GM19324 (cell line): ENCODE results near the gene GALNT6.
"Not testable (repeated sequence)": the region's sequence is repeated elsewhere in the genome, so short reads cannot be mapped to it uniquely, and the experiment has no call there.

Source experiments
- ATAC-seq: cut with Tn5 transposase; IDR thresholded peaks from one replicate; pipeline ENCODE4 v1.9.1; 2021; ENCODE audit warnings: mild to moderate bottlenecking, moderate library complexity; ENCODE audit not compliant: unreplicated experiment, low FRiP score

GALNT6 gene

DNA sequence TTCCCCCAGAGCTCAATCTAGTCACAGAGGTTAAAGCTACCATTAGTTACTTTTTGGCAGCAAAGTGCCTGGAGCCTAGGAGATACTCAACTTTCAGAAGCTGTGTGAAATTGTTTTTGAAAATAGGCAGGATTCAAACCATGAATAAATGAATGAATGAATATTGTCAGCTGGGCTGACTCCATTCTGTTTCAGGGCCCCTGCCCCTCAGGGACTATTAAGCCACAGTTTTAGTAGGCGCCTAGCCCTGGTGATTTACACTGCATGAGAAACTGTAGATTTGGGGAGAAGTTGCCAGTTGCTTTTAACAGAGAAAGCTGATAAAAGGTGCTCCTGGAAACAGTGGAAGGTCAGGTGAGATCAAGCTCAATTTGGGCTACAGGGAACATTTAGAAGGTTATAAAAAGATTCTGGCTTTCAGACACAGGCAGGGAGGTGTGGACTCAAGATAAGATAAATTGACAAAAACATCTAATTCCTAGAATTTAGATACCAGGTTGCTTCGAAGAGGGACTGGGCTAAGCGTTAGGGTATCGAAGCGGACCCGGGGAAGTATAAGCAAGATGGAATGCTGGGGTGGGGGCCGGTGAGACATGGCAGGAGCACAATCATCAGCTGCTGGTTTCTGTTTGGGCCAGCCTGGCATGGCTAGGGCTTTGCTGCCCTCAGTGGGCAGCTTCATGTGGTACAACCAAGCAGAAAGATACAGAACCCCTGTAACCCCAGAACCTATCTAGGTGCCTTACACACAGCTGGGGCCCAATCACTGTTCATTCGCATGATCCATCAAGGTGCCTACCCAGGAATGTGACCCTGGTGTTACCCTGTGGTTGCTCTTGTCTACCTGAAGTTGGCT is 29.8 kb downstream of the GALNT6 start:
- no peak for ATAC-seq

DNA sequence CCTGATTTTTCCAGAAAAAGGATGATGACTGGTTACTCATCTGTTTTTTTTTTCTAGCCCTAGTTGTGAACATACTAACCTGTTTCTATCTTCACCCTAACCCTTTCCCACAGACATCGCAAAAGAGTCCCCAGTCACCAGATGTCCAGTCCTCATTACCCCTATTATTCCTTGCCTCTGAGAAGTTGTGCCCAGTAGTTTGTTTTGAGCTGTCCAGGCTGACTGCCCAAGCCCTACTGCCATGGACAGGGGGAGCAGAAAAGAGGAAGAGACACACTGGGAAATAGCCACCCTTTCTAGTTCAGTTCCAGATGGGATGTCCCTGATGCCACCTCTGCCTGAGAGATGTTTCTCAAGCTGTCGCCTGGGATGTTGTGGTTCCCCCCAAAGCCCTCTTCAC is 30.9 kb downstream of the GALNT6 start:
- ATAC-seq: no peak

GRCh38 chr12:51359851-51360250 is 31.4 kb downstream of the GALNT6 start:
- ATAC-seq: no peak

- no peak for ATAC-seq
Observed at GRCh38 chr12:51358496-51358895, 32.7 kb downstream of the GALNT6 start.

DNA sequence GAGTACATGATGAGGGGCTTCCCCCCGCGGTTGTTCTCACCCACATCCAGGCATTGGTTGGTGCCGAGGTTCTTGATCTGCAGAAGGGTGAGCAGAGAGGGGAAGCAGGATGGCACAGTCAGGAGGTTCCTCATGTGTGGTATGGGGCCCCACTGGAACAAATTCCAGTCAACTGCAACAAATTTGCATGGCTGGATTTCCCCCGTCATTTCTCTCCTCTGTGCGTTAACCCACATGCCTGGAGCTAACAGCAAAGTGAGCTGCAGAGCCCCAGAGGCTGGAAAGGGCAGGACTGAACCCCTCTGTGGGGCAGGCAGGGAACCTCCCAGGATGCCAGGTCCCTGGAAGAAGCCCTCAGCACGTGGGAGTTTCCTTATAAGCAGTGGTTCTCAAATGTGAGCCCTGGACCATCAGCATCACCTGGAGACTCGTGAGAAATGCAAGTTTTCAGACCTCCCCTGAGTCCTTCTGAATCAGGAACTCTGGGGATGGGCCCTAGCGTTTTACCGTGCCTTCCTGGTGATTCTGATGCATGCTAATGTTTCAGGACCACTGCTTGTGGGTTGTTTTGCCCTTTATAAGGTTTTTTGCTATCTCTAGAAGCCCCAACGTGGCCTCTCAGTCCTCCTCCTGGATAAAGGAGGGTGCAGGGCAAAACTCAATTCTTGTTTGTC is 33.7 kb downstream of the GALNT6 start:
- ATAC-seq: no peak

DNA sequence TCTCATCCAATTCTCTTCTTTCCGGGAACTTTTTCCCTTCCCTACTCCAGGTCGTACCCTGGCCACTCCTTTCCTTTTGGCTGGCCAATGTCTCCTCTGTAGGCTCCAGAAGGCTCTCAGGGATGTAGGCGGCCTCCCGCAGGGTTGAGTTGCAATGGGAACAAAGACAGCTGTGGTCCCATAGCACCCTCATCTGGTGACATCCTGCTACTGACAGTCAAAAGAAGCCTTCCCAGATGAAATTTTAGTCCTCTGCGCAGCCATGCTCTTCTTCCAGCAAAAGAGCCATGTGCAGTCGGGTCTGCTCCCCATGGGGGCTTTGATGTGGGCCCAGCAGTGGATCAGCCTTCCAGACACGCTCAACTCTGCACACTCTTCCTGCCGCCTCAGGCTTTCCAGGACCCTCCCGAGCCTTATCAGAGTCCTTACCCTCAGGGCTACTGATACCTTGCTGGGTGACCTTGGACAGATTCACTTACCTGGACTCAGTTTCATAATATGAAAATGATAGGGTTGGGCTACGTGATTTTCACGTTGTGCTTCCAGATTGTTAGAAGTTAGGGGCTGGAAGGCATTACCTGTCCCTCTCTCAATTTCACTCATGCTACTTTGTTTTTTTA is 39.2 kb downstream of the GALNT6 start:
- no peak for ATAC-seq

DNA sequence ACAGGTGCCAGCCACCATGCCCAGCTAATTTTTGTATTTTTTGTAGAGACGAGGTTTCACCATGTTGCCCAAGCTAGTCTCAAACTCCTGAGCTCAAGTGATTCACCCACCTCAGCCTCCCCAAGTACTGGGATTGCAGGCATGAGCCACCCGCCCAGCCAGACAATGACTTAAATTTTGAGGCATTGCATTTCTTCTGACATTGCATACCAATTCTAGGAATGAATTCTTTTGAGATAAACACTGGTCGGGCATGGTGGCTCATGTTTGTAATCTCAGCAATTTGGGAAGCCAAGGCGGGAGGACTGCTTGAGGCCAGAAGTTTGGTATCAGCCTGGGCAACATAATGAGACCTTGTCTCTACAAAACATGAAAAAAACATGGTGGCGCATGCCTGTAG is 42.2 kb downstream of the GALNT6 start:
- no peak for ATAC-seq

GRCh38 chr12:51348116-51348515 is 43.1 kb downstream of the GALNT6 start:
- ATAC-seq: no peak

DNA sequence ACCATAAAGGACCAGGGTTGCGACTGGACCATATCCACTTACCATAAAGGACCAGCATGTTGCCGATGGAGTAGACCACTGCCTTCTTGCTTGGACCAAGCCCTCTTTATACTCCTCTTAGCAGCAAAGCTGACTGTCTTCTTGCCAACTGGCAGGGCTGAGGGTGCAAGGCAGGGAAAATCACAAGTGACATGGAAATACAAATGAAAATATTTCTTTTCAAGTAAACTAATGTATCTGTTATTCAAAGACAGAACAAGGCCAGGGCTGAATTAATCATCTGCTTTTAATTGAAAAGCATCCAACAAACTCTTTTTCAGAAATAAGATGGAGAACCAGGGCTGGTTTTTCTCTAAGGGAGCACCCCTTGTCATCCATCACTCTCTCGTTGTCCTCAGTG is 44.6 kb downstream of the GALNT6 start, which contains the start of gene CELA1:
TSS of gene CELA1 (minus strand) at position 99 of the 400 bp plus-strand sequence. CDS start at position 58, 41 bp downstream.
- ATAC-seq: no peak

DNA sequence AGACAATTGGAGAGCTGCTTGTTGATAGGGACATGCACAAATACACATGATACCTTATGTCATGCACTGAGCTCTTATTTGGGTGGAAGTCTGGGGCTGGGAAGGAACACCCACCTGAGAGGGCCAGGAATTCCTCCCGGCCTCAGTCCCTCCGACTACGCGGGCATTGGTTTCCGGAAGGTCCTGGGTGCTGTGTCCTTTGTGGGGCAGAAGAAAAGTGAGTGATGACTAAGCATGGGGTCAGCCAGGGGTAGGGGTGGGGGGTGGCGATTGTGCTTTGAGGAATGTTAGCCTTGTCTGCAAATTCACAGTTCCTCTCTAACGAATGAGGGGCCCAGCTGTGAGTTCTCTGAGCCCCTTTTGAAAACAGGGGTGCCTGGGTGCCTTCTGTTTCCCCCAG is 45.5 kb downstream of the GALNT6 start:
- ATAC-seq: no peak

- ATAC-seq: no peak
Observed at GRCh38 chr12:51343201-51343600, 48.0 kb downstream of the GALNT6 start.

GRCh38 chr12:51342416-51342815 is 48.8 kb downstream of the GALNT6 start:
- ATAC-seq: no peak

GRCh38 chr12:51341251-51342007 is 49.8 kb downstream of the GALNT6 start:
- no peak for ATAC-seq

GRCh38 chr12:51339750-51340149 is 51.5 kb downstream of the GALNT6 start:
- no peak for ATAC-seq

GRCh38 chr12:51337336-51337735 is 53.9 kb downstream of the GALNT6 start:
- ATAC-seq: not testable (repeated sequence)

- no peak for ATAC-seq
Observed at GRCh38 chr12:51335931-51336330, 55.3 kb downstream of the GALNT6 start.

DNA sequence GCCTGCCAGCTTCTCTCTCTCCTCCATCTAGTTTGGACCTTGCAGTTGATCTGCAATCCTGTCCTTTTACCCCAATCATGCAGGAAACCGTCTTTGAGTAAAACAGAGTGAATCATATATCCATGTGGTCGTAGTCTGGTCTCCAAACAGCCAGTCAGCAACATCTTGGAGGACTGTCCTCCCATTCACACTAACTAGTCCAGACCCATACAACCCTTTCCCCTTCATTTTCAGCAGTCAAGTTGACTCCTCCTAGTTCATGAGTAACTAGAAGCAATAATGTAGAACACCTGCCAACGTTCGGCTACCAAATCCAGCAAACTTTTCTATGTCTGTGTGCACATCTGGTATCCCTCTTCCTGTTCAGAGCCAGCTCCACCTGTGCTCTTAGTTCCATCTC is 56.4 kb downstream of the GALNT6 start:
- no peak for ATAC-seq

DNA sequence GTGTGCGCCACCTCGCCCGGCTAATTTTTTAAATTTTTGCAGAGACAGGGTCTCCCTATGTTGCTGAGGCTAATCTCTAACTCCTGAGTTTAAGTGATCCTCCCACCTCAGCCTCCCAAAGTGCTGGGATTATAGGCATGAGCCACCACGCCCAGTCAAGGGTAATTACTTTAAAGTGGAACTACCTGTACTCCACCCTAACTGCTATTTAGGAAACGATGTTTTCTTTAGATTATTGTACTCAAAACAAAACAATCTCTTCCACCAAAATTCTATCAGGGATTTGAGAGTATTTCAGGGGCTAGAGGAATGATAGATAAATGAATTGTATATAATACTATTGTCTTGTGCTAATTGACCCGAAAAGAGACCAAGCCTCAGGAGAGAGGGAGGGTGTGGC is 57.7 kb downstream of the GALNT6 start:
- no peak for ATAC-seq

DNA sequence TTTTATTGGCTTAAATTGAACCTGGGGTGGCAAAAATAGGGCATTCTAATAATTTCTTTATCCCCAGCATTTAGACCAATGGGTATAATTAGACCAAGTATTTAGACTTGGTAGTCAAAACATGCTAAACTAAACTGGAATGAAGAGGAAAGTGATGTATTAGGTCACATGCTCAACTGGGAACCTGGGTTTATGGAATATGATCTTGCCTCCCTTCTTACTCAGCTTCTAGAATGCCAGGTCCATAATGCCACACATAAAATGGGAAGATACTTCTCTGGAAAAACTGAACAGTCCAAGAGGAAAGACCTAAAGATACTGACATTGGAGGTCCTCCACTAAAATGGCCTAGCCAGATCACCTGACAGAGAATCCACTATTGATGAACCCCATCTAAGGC is 61.0 kb downstream of the GALNT6 start:
- no peak for ATAC-seq

GRCh38 chr12:51329742-51330141 is 61.5 kb downstream of the GALNT6 start:
- no peak for ATAC-seq

DNA sequence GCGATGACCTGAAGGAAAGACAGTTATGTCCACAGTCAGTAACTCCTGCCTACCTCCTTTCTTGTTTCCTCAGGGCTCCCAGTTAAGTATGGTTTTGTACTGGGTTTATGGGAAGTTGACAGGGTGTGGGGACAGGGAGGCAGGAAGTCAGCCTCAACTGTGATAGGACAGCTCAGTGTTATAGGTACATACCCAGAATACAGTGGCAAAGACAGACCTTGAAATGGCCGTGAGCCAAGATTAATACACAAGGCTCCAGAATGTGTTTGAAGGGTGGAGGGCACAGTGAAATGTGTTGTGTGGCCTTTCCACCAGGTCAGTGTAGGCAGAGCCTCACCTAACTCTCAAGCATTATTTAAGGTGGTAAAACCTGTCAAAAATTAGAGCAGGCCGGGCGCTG is 62.6 kb downstream of the GALNT6 start:
- ATAC-seq: no peak
